HFFc6 (cell line): ENCODE data around the gene CFAP221. TPM values are rescaled to one million over a fixed set of nuclear protein-coding genes. Genes with fewer than 3 reads are reported as not detected.

Source experiments
- DNase-seq: peaks from one replicate; pipeline ENCODE4 v3.0.0-alpha.2; 2018
- H3K27ac Mint-ChIP-seq: 2 replicates; pipeline ENCODE4 v1.8.0; 2020; ENCODE audit warnings: mild to moderate bottlenecking, mixed read lengths
- H3K27me3 Mint-ChIP-seq: 2 replicates; pipeline ENCODE4 v1.8.0; 2021; ENCODE audit warnings: mild to moderate bottlenecking, moderate library complexity, mixed read lengths; ENCODE audit not compliant: insufficient read depth
- H3K36me3 Mint-ChIP-seq: 2 replicates; pipeline ENCODE4 v1.8.0; 2021; ENCODE audit warnings: low read depth, mixed read lengths
- H3K4me1 Mint-ChIP-seq: 2 replicates; pipeline ENCODE4 v1.8.0; 2020; ENCODE audit warnings: low read depth, mixed read lengths
- H3K4me3 Mint-ChIP-seq: 2 replicates; pipeline ENCODE4 v1.8.0; 2020; ENCODE audit warnings: mild to moderate bottlenecking, moderate library complexity, mixed read lengths
- H3K9me3 Mint-ChIP-seq: 2 replicates; pipeline ENCODE4 v1.8.0; 2020; ENCODE audit warnings: mild to moderate bottlenecking, mixed read lengths
- total RNA-seq, 6 experiments: library from RNA; stranded (reverse); fragmentation: NEBNext Ultra II Directional; extraction: Animal tissue kit (Norgen Biotek cat#: 25700); gene quantifications; 2 replicates in 1 of 6; 3 replicates in 5 of 6; pipeline ENCODE4 v1.2.3, GENCODE V29; 2021
- TF ChIP-seq, protein P1 (sequence below): fragments of 200-600 bp; sonication (generic); IDR thresholded peaks from 2 replicates; pipeline ENCODE4 v1.5.0; 2021; ENCODE audit warnings: antibody characterized with exemption, mild to moderate bottlenecking

The CFAP221 gene
- total RNA-seq, 6 experiments from 2014 or later: not detected

DNA sequence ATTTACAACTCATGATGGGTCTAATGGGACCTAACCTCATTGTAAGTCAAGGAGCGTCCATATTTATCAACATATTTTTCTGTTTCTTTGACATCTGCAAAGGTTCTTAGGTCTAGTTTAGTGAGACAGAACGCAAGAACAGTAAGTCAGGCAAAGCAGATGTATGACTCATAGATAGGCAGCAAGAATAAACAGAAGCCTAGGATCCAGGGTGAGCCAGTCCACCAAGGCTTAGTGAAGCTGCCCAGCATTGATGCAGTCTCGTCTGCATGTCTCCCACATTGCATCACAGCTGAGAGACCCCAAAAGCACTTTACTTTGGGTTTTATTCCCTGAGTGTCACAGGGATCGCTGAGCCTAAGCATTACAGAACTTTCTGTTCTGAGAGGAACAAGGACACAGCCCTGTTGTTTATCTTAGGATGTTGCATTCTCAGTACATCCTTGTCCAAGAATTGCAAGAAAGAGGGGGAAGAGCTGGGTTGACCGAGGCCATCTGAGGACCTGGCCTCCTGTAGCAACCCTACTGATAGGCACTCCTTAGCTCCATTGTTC, 105.2 kb downstream of the CFAP221 start:
- Mint-ChIP-seq H3K27ac (no peak overlapping the region), H3K36me3 (no peaks in the 10 kb centered on the region), H3K4me3 (no peak overlapping the region), H3K9me3 (no peaks in the 10 kb centered on the region), H3K4me1 (peaks cover 18% of the 10 kb centered on the region), H3K27me3 (peaks cover 1% of the 10 kb centered on the region)
- TF ChIP-seq, protein P1, sequence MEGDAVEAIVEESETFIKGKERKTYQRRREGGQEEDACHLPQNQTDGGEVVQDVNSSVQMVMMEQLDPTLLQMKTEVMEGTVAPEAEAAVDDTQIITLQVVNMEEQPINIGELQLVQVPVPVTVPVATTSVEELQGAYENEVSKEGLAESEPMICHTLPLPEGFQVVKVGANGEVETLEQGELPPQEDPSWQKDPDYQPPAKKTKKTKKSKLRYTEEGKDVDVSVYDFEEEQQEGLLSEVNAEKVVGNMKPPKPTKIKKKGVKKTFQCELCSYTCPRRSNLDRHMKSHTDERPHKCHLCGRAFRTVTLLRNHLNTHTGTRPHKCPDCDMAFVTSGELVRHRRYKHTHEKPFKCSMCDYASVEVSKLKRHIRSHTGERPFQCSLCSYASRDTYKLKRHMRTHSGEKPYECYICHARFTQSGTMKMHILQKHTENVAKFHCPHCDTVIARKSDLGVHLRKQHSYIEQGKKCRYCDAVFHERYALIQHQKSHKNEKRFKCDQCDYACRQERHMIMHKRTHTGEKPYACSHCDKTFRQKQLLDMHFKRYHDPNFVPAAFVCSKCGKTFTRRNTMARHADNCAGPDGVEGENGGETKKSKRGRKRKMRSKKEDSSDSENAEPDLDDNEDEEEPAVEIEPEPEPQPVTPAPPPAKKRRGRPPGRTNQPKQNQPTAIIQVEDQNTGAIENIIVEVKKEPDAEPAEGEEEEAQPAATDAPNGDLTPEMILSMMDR: no peak
- peak; percentile 32 for DNase-seq

- no peak overlapping the region for H3K4me3 Mint-ChIP-seq
- TF ChIP-seq, protein P1: no peak
- peaks cover 15% of the 10 kb centered on the region for H3K4me1 Mint-ChIP-seq
- H3K27ac Mint-ChIP-seq: no peak overlapping the region
- no peak for DNase-seq
- H3K36me3 Mint-ChIP-seq: no peaks in the 10 kb centered on the region
- peaks cover 1% of the 10 kb centered on the region for H3K27me3 Mint-ChIP-seq
- H3K9me3 Mint-ChIP-seq: no peaks in the 10 kb centered on the region
Observed at GRCh38 chr2:119650206-119650605, 106.0 kb downstream of the CFAP221 start.

DNA sequence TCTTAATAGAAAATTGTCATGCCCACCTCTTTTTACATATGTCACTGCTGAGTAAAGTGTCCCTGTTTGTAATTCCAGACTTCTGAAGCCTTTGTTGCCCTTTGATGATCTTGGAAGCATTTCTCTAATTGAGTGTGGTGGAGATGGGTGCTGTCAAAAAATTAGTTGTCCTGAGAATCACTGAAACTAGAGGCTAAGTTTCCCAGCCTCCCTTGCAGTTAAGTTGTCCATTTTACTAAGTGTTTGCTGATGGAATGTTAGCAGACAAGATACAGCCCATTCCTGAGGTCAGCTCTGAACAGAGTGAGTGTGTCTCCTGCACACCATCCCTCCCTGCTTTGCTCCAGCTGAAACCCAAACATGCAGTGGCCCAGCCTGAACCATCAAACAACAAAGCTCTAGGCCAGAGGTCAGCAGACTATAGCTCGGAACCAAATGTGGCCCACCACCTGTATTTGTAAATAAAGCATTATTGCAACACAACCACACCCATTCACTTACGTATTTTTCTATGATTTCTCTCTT, 106.7 kb downstream of the CFAP221 start:
- TF ChIP-seq, protein P1: no peak
- DNase-seq: no peak

DNA sequence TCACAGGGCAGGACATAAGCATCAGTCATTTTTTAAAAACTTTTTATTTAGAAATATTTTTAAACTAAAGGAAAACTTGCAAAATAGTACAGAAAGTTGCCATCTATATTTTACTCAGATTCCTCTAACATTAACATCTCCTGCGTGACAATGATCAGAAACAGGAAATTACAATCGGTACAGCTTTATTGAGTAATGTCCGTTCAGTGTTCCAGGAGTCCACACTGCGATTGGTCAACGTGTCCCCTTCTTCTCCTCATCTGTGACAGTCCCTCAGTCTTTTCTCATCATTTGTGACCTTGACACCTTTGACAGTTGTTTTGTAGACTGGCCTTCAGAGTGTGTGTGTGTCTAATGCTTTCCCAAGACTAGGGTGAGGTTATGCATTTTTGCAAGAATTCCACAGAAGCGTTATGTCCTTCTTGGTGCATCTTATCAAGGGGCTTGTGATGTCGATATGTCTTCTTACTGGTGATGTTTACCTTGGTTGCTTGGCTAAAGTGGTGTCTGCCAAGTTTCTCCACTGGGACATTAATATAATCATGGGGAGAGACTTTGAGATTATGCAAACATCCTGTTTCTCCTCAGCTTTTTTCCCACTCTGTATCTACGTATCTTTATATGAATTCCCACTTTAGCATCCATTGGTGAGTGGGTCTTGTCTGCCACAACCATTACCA, 113.4 kb downstream of the CFAP221 start:
- DNase-seq: no peak
- H3K27ac Mint-ChIP-seq: no peak overlapping the region

More for the DNA sequence above, 106.7 kb downstream of the CFAP221 start:
- H3K27ac Mint-ChIP-seq: no peak overlapping the region
- no peaks in the 10 kb centered on the region for H3K9me3 Mint-ChIP-seq
- peaks cover 8% of the 10 kb centered on the region for H3K4me1 Mint-ChIP-seq
- H3K36me3 Mint-ChIP-seq: no peaks in the 10 kb centered on the region
- peaks cover 5% of the 10 kb centered on the region for H3K27me3 Mint-ChIP-seq
- H3K4me3 Mint-ChIP-seq: no peak overlapping the region

GRCh38 chr2:119659601-119660342, 115.5 kb downstream of the CFAP221 start:
- Mint-ChIP-seq H3K4me1 (no peaks in the 10 kb centered on the region), H3K27me3 (peaks cover 18% of the 10 kb centered on the region), H3K9me3 (peaks cover 4% of the 10 kb centered on the region; the same call in 1 of the 2 replicates), H3K4me3 (no peak overlapping the region), H3K27ac (no peak overlapping the region), H3K36me3 (no peaks in the 10 kb centered on the region)
- TF ChIP-seq, protein P1: peak; percentile 90
- no peak for DNase-seq

More for the DNA sequence above, 113.4 kb downstream of the CFAP221 start:
- Mint-ChIP-seq H3K4me3 (no peak overlapping the region), H3K36me3 (no peaks in the 10 kb centered on the region), H3K27me3 (peaks cover 14% of the 10 kb centered on the region), H3K9me3 (no peaks in the 10 kb centered on the region), H3K4me1 (no peaks in the 10 kb centered on the region)
- TF ChIP-seq, protein P1: no peak
